Gastroesophageal sphincter (tissue), 4 donors: ENCODE measurements around the gene ARID3B. TPM values are rescaled to one million over a fixed set of nuclear protein-coding genes. Genes with fewer than 3 reads are reported as not detected.

ENCODE experiments used
- ATAC-seq: fragments of 150-250 bp; one replicate; pipeline ENCODE4 v1.9.1; 2016; ENCODE audit warnings: mild to moderate bottlenecking, moderate library complexity
- H3K27ac ChIP-seq, 4 donors: fragments of 200-600 bp; sonication (generic) in 3 of 4; 1 replicate in 3 of 4; 2 replicates in 1 of 4; pipeline ENCODE4 v1.5.1; 2016 to 2019
- H3K27me3 ChIP-seq: fragments of 200-600 bp; sonication (generic); one replicate; pipeline ENCODE4 v1.5.1; 2019
- H3K36me3 ChIP-seq, 2 donors: fragments of 200-600 bp; sonication (generic); one replicate each; pipeline ENCODE4 v1.5.1; 2019; ENCODE audit warnings: control low read depth in 1 of 2
- H3K4me1 ChIP-seq, 3 donors: fragments of 200-600 bp; sonication (generic); 1 replicate in 2 of 3; 2 replicates in 1 of 3; pipeline ENCODE4 v1.5.1; 2016 to 2019; ENCODE audit warnings: control low read depth in 2 of 3
- H3K4me3 ChIP-seq, 2 donors: fragments of 200-600 bp; sonication (generic); one replicate each; pipeline ENCODE4 v1.5.1; 2019; ENCODE audit warnings: mild to moderate bottlenecking in 1 of 2, moderate library complexity in 1 of 2
- H3K9me3 ChIP-seq, 3 donors: fragments of 200-600 bp; sonication (generic); one replicate each; pipeline ENCODE4 v1.5.1; 2017 to 2019; ENCODE audit warnings: control low read depth in 2 of 3
- CTCF ChIP-seq, 4 experiments: fragments of 200-600 bp in 2 of 4; fragments of 450-650 bp in 2 of 4; sonication (generic) in 1 of 4; IDR thresholded peaks; one replicate each; pipeline ENCODE4 v1.5.1; 2017 to 2019; ENCODE audit warnings: antibody characterized with exemption in 4 of 4, mild to moderate bottlenecking in 2 of 4, moderate library complexity in 2 of 4
- EP300 ChIP-seq: sonication (generic); formaldehyde crosslinking; IDR thresholded peaks from one replicate; pipeline ENCODE4 v1.6.1; 2017; ENCODE audit warnings: antibody characterized with exemption, mild to moderate bottlenecking
- POLR2A ChIP-seq, 2 donors: fragments of 450-650 bp; IDR thresholded peaks; one replicate each; pipeline ENCODE4 v1.6.1; 2017; ENCODE audit warnings: antibody characterized with exemption in 2 of 2, mild to moderate bottlenecking in 2 of 2, moderate library complexity in 1 of 2
- POLR2AphosphoS5 ChIP-seq: sonication (generic); formaldehyde crosslinking; IDR thresholded peaks from one replicate; pipeline ENCODE4 v1.6.1; 2017; ENCODE audit warnings: antibody characterized with exemption
- WGBS, 2 donors: methylation state at CpG; one replicate each; pipeline ENCODE4 v1.1.5; 2018; ENCODE audit warnings: low coverage in 1 of 2; 5-methylcytosine and 5-hydroxymethylcytosine counted together
- total RNA-seq, 4 donors: library from RNA; depleted of rRNA; stranded (reverse); fragments of >200 nt; gene quantifications; one replicate each; pipeline ENCODE4 v1.1.0, GENCODE V29; 2016

ARID3B gene
- total RNA-seq, 4 donors from 2014 or later: 2.9 to 8.4 (median 6.9) TPM

- ATAC-seq: no peak
- no peaks in the 10 kb centered on the region for H3K9me3 ChIP-seq
- no peaks in the 10 kb centered on the region for H3K27me3 ChIP-seq
- H3K4me1 ChIP-seq: peaks cover 0 to 18% (median 0%) of the 10 kb centered on the region in 3 donors
- no peak overlapping the region for H3K4me3 ChIP-seq
- peak overlapping the region in 2 of 4 donors; percentile 1 to 9 for H3K27ac ChIP-seq
- peaks cover 0 to 62% of the 10 kb centered on the region in 2 donors for H3K36me3 ChIP-seq
- 54 to 68% methylated on average over 8 to 10 of the region's 11 CpGs for WGBS, 2 donors
- no peak for TF ChIP-seq CTCF (IDR thresholded peaks at IDR 0.05)
- TF ChIP-seq EP300: no peak
- TF ChIP-seq POLR2AphosphoS5: no peak
- no peak for TF ChIP-seq POLR2A (IDR thresholded peaks at IDR 0.05)
Measured at GRCh38 chr15:74642734-74643664, 102.0 kb downstream of the ARID3B start.

GRCh38 chr15:74643665-74644204 lies 102.7 kb downstream of the ARID3B start:
- no peak overlapping the region for H3K4me3 ChIP-seq
- ATAC-seq: no peak
- peaks cover 0 to 18% (median 0%) of the 10 kb centered on the region in 3 donors for H3K4me1 ChIP-seq
- peak overlapping the region in 2 of 4 donors; percentile 1 to 9 for H3K27ac ChIP-seq
- no peak for TF ChIP-seq EP300
- TF ChIP-seq POLR2A (IDR thresholded peaks at IDR 0.05): no peak
- no peak for TF ChIP-seq CTCF (IDR thresholded peaks at IDR 0.05)
- TF ChIP-seq POLR2AphosphoS5: no peak
- 88 to 89% methylated on average over 2 of the region's 2 CpGs for WGBS, 2 donors
- H3K9me3 ChIP-seq: no peaks in the 10 kb centered on the region
- H3K27me3 ChIP-seq: no peaks in the 10 kb centered on the region
- H3K36me3 ChIP-seq: peaks cover 0 to 60% of the 10 kb centered on the region in 2 donors

- TF ChIP-seq POLR2A (IDR thresholded peaks at IDR 0.05) (no peak), POLR2AphosphoS5 (no peak), EP300 (no peak), CTCF (IDR thresholded peaks at IDR 0.05) (no peak)
- H3K27ac ChIP-seq: no peak overlapping the region
- no peak for ATAC-seq
- no peak overlapping the region for H3K4me3 ChIP-seq
- H3K36me3 ChIP-seq: peaks cover 0 to 42% of the 10 kb centered on the region in 2 donors
- H3K4me1 ChIP-seq: peaks cover 0 to 32% (median 0%) of the 10 kb centered on the region in 3 donors
- no peaks in the 10 kb centered on the region for H3K9me3 ChIP-seq
- H3K27me3 ChIP-seq: no peaks in the 10 kb centered on the region
Measured at GRCh38 chr15:74646480-74646879, 105.5 kb downstream of the ARID3B start.

Other genes starting within 250 kb of the ARID3B start
- gene CYP11A1, start 173.6 kb upstream of the ARID3B start, total RNA-seq: 1 to 10 TPM in 3 of 4 donors, under 1 TPM in 1; 0.67 to 3.7 (median 2.7) TPM
- 1 to 10 TPM in 3 of 4 donors, under 1 TPM in 1; 0.93 to 2.7 (median 1.8) TPM for gene SEMA7A, start 107.3 kb upstream of the ARID3B start, total RNA-seq
- 10 to 100 TPM; 47.9 to 60.0 (median 52.0) TPM for gene UBL7, start 80.1 kb upstream of the ARID3B start, total RNA-seq
- 100 to 1,000 TPM in 1 of 4 donors, 10 to 100 TPM in 3; 62.8 to 108 (median 82.5) TPM for gene CLK3, start 74.6 kb downstream of the ARID3B start, total RNA-seq
- gene EDC3, start 154.8 kb downstream of the ARID3B start, total RNA-seq: 10 to 100 TPM; 13.6 to 31.8 (median 17.2) TPM
- 1 to 10 TPM in 1 of 4 donors, under 1 TPM in 1, not detected in 2; 0.47 to 2.2 TPM for gene CYP1A1, start 184.3 kb downstream of the ARID3B start, total RNA-seq
- not detected for gene CYP1A2, start 207.6 kb downstream of the ARID3B start, total RNA-seq
- gene CSK, start 240.9 kb downstream of the ARID3B start, total RNA-seq: 10 to 100 TPM in 3 of 4 donors, 1 to 10 TPM in 1; 8.4 to 23.1 (median 18.2) TPM